GM18867 (cell line): ENCODE measurements around the gene FIZ1.
A peak's percentile ranks its signal among the peaks of the same experiment; 100 is the strongest.

Experiments used
- ATAC-seq: cut with Tn5 transposase; IDR thresholded peaks from one replicate; pipeline ENCODE4 v1.9.1; 2021; ENCODE audit warnings: mild to moderate bottlenecking, moderate library complexity; ENCODE audit not compliant: unreplicated experiment

The FIZ1 gene

GRCh38 chr19:55635856-55636440 lies 36.6 kb upstream of the FIZ1 start:
- ATAC-seq: no peak

DNA sequence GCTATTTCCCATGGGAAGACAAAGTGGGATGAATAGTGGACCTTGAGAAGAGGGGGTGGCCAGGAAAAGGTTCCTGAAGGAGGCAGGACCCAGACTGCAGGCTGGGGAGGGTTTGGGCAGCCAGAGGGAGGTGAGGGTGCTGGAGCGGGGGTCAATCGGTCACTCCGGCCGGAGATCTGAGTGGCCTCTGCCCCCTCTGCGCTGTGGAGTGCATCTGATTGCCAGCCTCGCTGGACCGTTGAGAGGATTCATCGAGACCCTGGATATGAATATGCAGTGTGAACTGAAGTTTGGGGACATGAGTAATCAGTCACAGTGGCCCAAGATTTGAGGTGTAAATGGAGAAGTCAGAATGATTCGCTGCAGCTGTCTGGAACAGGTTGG lies 36.0 kb upstream of the FIZ1 start:
- no peak for ATAC-seq

GRCh38 chr19:55633861-55634260 lies 34.5 kb upstream of the FIZ1 start:
- ATAC-seq: no peak

GRCh38 chr19:55632463-55632834 lies 33.1 kb upstream of the FIZ1 start:
- peak; percentile 38 for ATAC-seq

DNA sequence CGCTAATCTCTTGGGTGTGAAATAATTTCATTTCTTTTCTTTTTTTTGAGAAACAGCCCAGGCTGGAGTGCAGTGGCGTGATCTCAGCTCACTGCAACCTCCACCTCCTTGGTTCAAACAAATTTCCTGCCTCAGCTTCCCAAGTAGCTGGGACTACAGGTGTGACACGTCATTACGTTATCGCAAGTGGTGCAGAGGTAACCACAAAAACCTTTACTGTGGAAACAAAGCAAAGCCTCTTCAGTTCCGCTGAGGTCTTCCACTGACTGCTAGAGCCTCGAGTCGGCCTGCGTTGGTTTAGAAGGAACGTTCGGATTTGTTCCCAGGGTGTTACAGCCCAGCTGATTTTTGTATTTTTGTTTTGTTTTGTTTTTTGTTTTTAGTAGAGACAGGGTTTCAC lies 27.0 kb upstream of the FIZ1 start:
- ATAC-seq: no peak

- no peak for ATAC-seq
Measured at GRCh38 chr19:55625004-55625326, 25.6 kb upstream of the FIZ1 start.

- peak; percentile 53 for ATAC-seq
Measured at GRCh38 chr19:55624109-55625003, 25.0 kb upstream of the FIZ1 start, which contains the start of gene ZNF784. ZNF784 (minus strand) TSS chr19:55624566; CDS start chr19:55624561, 5 bp downstream.

DNA sequence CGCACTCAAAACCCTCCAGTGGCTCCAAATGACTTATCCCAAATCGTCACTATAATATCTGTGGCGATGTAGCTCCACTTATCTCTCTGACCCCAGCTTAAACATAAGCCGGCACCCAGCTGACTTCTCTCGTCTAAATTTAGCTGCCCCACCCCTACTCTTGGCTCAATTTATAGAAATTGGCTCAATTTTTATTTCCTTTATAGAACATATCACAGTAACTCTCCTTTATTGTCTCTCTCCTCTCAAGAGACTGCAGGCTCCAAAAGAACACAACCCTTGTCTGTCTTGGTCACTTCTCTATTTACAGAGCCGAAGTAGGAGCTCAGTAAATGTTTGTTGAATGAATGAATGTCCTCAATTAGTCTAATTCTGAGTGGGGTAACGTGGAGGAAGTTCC lies 24.2 kb upstream of the FIZ1 start:
- ATAC-seq: no peak

GRCh38 chr19:55623130-55623529 lies 23.8 kb upstream of the FIZ1 start:
- ATAC-seq: no peak

DNA sequence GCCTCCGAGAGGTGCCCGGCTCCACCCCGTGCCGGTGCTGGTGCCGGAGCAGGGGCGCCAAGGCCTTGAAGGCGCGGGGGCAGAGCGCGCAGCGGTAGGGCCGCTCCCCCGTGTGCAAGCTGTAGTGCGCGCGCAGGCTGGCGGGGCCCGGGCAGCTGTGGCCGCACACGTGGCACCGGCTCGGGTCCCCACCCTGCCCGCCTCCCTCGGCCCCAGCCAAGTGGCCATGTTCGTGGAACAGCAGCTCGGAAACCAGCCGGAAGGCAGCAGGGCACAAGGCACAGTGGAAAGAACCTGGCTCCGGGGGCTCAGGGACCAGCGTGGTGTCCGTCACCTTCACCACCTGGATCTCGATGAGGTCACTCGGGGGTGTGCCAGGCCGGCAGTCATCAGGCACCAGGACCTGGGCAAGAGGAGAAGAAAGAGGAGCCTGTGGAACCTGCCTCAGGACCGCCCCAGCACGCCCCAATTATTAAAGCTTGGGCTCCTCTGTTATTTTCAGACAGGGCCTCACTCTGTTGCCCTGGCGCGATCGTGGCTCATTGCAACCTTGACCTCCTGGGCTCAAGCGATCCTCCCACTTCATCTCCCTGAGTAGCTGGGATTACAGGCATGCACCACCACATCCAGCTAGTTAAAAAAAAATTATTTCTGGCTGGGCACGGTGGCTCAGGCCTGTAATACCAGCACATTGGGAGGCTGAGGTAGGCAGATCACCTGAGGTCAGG lies 23.1 kb upstream of the FIZ1 start:
- ATAC-seq: no peak

GRCh38 chr19:55621673-55622231 lies 22.4 kb upstream of the FIZ1 start:
- no peak for ATAC-seq

GRCh38 chr19:55621205-55621672 lies 21.9 kb upstream of the FIZ1 start:
- ATAC-seq: no peak

DNA sequence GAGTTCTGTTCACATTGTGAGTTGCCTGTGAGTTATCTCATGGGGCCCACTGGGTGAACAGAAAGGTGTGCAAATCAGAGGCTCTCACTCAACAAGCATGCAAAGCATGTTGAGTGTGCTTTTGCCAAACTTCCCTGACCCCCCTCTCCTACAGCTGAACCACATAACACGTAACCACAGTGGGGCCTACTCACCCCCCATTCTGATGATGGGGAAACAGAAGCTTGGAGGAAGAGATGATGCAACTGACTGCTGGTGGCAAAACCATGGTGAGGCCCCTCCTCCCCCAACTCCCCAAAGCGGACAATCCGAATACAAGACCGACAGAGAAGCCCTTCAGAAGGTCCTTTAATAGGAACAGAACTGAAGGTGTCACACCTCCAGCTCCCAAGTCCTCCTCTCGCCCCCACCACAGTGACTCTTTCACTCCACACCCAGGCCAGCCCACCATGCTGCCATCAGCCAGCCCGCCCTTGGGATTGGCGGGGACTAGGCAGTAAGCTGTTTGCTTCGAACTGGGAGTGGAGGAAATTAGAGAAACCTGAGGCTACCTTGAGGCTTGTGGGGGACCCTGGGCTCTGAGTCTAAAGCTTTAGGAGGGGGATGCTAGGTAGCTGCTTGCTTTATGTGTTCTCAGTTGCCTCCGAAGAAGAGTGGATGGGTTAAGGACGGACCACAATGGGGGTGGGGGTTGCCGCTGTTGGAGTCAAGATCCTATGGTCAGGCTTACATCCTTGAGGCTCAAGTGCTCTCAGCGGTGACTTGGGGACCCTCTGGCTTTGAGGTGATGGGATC lies 21.3 kb upstream of the FIZ1 start:
- ATAC-seq: no peak

DNA sequence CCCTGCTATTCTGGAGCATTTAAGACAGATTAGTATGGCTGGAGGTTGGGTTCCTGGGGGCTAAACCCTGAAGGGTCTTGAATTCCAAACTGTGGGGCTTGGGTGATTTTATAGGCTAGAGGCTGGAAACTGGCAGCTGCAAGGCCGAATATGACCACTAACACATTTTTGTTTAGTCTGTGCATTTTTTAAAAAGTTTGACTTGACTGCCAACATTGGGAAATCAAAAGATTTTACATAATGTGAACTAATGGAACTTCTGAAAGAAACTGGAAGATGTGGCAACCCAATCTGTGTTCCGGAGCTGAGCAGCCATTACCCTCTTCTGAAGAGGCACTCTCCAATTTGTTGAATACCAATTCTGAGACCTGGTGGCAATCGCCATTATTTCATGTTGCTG lies 20.0 kb upstream of the FIZ1 start:
- ATAC-seq: no peak

GRCh38 chr19:55618426-55618825 lies 19.1 kb upstream of the FIZ1 start:
- no peak for ATAC-seq

- no peak for ATAC-seq
Measured at GRCh38 chr19:55617426-55617825, 18.1 kb upstream of the FIZ1 start.

- ATAC-seq: no peak
Measured at GRCh38 chr19:55616395-55616875, 17.1 kb upstream of the FIZ1 start.

- no peak for ATAC-seq
Measured at GRCh38 chr19:55615543-55616394, 16.5 kb upstream of the FIZ1 start.

DNA sequence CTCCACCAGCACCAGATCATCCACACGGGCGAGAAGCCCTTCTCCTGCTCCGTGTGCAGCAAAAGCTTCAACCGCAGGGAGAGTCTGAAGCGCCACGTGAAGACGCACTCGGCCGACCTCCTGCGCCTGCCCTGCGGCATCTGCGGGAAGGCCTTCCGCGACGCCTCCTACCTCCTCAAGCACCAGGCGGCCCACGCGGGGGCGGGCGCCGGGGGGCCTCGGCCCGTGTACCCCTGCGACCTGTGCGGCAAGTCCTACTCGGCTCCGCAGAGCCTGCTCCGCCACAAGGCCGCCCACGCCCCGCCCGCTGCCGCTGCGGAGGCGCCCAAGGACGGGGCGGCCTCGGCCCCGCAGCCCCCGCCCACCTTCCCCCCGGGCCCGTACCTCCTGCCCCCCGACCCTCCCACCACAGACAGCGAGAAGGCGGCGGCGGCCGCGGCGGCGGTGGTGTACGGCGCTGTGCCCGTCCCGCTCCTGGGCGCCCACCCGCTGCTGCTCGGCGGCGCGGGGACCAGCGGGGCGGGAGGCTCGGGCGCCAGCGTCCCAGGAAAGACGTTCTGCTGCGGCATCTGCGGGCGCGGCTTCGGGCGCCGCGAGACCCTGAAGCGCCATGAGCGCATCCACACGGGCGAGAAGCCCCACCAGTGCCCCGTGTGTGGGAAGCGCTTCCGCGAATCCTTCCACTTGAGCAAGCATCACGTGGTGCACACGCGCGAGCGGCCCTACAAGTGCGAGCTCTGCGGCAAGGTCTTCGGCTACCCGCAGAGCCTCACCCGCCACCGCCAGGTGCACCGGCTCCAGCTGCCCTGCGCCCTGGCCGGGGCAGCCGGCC lies 15.6 kb upstream of the FIZ1 start:
- no peak for ATAC-seq
